ENCODE measurements around the gene ABCB8. TPM values are rescaled to one million over a fixed set of nuclear protein-coding genes. Genes with fewer than 3 reads are reported as not detected.

The ABCB8 gene
- total and polyA plus RNA-seq, 9 donors, result 6.1 to 45.2 (median 26.3) TPM

DNA sequence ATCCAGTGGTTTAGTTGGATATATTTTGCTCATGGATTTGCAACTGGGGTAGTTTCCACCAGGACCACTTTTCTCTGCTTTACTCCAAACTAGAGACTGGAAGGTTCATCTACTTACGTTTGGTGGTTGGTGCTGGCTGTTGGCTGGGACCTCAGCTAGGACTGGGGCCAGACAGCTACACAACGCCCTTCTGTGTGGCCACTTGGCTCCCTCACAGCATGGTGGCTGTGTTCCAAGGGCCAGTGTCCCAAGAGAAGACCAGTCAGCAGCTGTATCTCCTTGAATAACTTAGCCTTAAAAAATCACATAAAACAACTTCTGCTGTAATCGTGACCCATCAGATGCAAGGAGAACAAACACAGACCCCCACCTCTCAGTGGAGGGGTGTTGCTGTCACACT lies 45.9 kb upstream of the ABCB8 start:
- no peaks in the 10 kb centered on the region for H3K36me3 ChIP-seq
- H3K4me1 ChIP-seq (ENCODE audit: insufficient read depth), result peaks cover 11% of the 10 kb centered on the region
- 19 to 22% (median 20%) methylated on average over 3 of the region's 3 CpGs for WGBS, 3 donors
- H3K9me3 ChIP-seq, result no peaks in the 10 kb centered on the region
- H3K4me3 ChIP-seq, result no peak overlapping the region
- no peak for DNase-seq
- H3K27ac ChIP-seq, result no peak overlapping the region
- intact Hi-C loops (cut with DNase I), result no loop called here
- H3K27me3 ChIP-seq, result no peaks in the 10 kb centered on the region
- TF ChIP-seq, protein P1, sequence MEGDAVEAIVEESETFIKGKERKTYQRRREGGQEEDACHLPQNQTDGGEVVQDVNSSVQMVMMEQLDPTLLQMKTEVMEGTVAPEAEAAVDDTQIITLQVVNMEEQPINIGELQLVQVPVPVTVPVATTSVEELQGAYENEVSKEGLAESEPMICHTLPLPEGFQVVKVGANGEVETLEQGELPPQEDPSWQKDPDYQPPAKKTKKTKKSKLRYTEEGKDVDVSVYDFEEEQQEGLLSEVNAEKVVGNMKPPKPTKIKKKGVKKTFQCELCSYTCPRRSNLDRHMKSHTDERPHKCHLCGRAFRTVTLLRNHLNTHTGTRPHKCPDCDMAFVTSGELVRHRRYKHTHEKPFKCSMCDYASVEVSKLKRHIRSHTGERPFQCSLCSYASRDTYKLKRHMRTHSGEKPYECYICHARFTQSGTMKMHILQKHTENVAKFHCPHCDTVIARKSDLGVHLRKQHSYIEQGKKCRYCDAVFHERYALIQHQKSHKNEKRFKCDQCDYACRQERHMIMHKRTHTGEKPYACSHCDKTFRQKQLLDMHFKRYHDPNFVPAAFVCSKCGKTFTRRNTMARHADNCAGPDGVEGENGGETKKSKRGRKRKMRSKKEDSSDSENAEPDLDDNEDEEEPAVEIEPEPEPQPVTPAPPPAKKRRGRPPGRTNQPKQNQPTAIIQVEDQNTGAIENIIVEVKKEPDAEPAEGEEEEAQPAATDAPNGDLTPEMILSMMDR (IDR thresholded peaks at IDR 0.05), result no peak
- no peak for TF ChIP-seq EP300 (IDR thresholded peaks at IDR 0.05)
- no peak for TF ChIP-seq POLR2A (IDR thresholded peaks at IDR 0.05)

DNA sequence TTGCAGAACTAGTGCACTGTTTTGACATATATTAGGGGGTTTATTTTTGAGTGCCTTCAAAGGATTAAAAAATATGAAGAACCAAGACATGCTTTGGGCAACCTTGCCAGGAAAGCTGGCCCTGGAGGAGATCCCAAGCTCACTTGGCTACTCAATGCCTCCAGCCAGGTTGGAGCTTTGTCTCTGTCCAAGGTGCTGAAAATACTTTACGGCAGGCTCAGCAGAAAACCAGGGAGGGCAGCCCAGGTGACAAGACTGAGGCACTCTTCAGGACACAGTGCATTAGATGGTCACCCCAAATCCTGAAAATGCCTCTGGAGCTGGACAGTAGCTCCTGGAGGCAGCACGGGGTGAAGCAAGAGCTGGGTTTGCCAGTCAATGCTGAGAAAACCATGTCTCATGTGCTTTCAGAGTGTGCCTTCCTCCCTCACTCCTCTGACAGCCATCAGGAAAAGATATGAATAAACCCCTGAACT lies 44.3 kb upstream of the ABCB8 start:
- Histone ChIP-seq H3K27me3 (no peaks in the 10 kb centered on the region), H3K36me3 (no peaks in the 10 kb centered on the region), H3K4me3 (no peak overlapping the region), H3K4me1 (ENCODE audit: insufficient read depth) (peaks cover 7% of the 10 kb centered on the region), H3K27ac (no peak overlapping the region), H3K9me3 (no peaks in the 10 kb centered on the region)
- 0 to 4% (median 3%) methylated on average over 2 of the region's 2 CpGs for WGBS, 3 donors
- TF ChIP-seq POLR2A (IDR thresholded peaks at IDR 0.05) (no peak), EP300 (IDR thresholded peaks at IDR 0.05) (no peak)
- TF ChIP-seq, protein P1 (IDR thresholded peaks at IDR 0.05), result no peak
- intact Hi-C loops (cut with DNase I), result no loop called here
- no peak for DNase-seq

DNA sequence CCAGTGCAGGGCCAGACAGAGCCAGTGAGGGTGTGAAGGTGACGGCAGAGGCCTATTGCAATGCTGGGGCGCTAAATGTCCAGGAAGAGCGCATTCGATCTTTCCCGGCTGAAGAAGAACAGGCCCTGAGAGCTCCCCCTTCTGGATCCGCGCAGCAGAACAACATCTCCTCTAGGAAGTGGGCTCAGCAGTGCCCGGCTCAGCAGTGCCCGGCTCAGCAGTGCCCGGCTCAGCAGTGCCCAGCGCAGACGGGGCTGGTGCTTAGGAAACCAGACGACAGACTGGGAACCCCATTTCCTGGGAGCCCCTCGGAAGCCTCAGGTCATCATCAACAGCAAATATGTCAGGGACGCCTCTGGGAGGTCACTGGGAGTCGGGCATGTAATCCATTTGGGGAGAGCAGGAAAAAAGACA lies 42.1 kb upstream of the ABCB8 start:
- no peaks in the 10 kb centered on the region for H3K27me3 ChIP-seq
- peak in 2 of 5 donors; percentile 53 to 70 for DNase-seq
- intact Hi-C loops (cut with DNase I), result loop anchor here (5.0 kb wide), 1 partner anchor 89 kb away; no protein-coding TSS in a partner anchor
- WGBS, 3 donors, result 9 to 12% (median 10%) methylated on average over 15 to 16 of the region's 16 CpGs
- no peak for TF ChIP-seq POLR2A (IDR thresholded peaks at IDR 0.05)
- TF ChIP-seq, protein P1 (IDR thresholded peaks at IDR 0.05), result peak in 1 of 3 donors; percentile 24
- H3K9me3 ChIP-seq, result no peaks in the 10 kb centered on the region
- H3K36me3 ChIP-seq, result no peaks in the 10 kb centered on the region
- no peak overlapping the region for H3K27ac ChIP-seq
- peaks cover 5% of the 10 kb centered on the region for H3K4me1 ChIP-seq (ENCODE audit: insufficient read depth)
- no peak overlapping the region for H3K4me3 ChIP-seq

DNA sequence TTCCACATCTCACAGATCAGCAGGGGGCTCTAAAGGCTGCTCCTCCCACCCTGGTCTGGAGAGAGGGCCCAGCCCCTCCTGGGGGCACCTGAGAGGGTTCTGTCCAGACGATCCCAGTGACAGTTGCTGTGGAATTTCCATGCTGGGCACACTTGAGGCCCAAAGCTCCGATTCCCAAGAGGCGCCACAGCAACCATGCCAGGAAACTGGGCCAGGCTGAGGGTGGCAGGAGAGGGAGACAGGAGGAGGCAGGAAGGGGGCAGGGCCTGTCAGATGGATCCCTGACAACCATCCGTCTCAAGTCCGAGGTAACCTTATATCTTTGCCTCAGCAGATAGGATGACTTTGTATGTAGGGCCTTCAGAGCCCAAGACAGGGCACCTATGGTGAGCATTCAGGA lies 41.7 kb upstream of the ABCB8 start:
- Histone ChIP-seq H3K4me1 (ENCODE audit: insufficient read depth) (peaks cover 5% of the 10 kb centered on the region), H3K36me3 (no peaks in the 10 kb centered on the region), H3K27ac (no peak overlapping the region), H3K27me3 (no peaks in the 10 kb centered on the region), H3K9me3 (no peaks in the 10 kb centered on the region), H3K4me3 (no peak overlapping the region)
- 69 to 75% (median 75%) methylated on average over 5 of the region's 5 CpGs for WGBS, 3 donors
- TF ChIP-seq, protein P1 (IDR thresholded peaks at IDR 0.05), result no peak
- TF ChIP-seq EP300 (IDR thresholded peaks at IDR 0.05) (no peak), POLR2A (IDR thresholded peaks at IDR 0.05) (no peak)
- intact Hi-C loops (cut with DNase I), result loop anchor here (5.0 kb wide), 1 partner anchor 89 kb away; no protein-coding TSS in a partner anchor
- no peak for DNase-seq
